Lower leg skin (tissue), 3 donors: Measurements from ENCODE around the gene DAPP1.

Experiments used
- CTCF ChIP-seq, 3 donors: fragments of 450-650 bp; IDR thresholded peaks; one replicate each; pipeline ENCODE4 v1.5.1; 2016; ENCODE audit warnings: antibody characterized with exemption in 3 of 3, mild to moderate bottlenecking in 3 of 3, moderate library complexity in 2 of 3
- POLR2A ChIP-seq, 2 donors: fragments of 450-650 bp; IDR thresholded peaks; one replicate each; pipeline ENCODE4 v1.6.1; 2016 to 2017; ENCODE audit warnings: antibody characterized with exemption in 2 of 2, mild to moderate bottlenecking in 1 of 2, moderate library complexity in 1 of 2

DNA sequence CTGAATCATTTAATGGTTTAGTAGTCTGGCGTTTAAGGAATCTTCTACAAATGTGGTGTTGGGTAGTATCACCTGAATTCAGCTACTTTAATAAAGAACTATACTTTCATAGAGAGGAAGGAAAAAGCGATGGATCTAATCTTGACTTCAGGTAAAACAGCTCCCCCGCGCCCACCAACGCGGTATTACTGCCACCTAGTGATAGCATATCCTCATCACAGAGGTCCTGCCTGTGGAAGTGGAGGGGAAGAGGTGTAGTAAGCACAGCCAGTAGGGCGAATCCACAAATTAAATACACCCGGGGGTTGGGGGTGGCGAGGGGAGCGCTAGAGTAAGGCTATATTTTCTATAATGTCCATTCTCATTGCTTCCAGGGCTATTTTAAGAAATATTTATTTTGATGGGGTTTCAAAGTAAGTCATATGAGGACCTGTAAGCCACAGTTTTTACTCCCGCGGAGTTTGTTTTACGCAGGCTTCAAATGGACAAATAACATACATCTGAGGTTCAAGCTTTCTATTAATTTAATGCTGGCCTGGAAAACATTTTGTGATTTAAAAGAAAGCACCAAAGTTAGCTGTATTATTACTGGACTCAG lies 8.3 kb upstream of the DAPP1 start:
- TF ChIP-seq POLR2A (IDR thresholded peaks at IDR 0.05) (no peak), CTCF (IDR thresholded peaks at IDR 0.05) (no peak)
